C4-2B (cell line): ENCODE results near the gene CLDN9.

Experiments used
- H3K27ac ChIP-seq: fragments of 450-650 bp; 2 replicates; pipeline ENCODE4 v1.5.1; 2017
- ZFX ChIP-seq: fragments of 450-650 bp; IDR thresholded peaks from 2 replicates; pipeline ENCODE4 v1.6.1; 2017
- TF ChIP-seq, protein P1 (sequence below): fragments of 450-650 bp; conservative IDR thresholded peaks from 2 replicates; pipeline ENCODE4 v1.5.1; 2017; ENCODE audit warnings: mild to moderate bottlenecking

CLDN9 gene

DNA sequence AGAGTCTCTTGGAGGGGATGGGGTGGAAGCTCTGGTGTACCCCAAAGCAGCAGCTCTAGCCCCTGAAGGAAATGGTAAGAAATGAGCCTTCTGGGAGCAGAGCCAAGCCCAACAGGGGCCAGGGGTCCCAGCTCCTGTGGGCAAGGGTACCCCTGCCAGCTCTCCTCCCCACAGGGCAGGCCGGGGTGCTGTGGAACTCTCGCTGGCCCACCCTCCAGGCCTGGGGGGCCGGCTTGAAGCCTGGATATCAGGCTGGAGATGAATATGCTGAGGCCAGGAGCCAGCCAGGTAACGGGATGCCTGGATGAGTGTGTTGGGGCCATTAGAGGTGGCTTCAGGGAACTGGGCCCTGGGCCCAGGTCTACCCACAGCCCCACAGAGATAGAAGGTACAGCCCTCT is 12.2 kb upstream of the CLDN9 start:
- no peak overlapping the region for H3K27ac ChIP-seq
- TF ChIP-seq, protein P1, sequence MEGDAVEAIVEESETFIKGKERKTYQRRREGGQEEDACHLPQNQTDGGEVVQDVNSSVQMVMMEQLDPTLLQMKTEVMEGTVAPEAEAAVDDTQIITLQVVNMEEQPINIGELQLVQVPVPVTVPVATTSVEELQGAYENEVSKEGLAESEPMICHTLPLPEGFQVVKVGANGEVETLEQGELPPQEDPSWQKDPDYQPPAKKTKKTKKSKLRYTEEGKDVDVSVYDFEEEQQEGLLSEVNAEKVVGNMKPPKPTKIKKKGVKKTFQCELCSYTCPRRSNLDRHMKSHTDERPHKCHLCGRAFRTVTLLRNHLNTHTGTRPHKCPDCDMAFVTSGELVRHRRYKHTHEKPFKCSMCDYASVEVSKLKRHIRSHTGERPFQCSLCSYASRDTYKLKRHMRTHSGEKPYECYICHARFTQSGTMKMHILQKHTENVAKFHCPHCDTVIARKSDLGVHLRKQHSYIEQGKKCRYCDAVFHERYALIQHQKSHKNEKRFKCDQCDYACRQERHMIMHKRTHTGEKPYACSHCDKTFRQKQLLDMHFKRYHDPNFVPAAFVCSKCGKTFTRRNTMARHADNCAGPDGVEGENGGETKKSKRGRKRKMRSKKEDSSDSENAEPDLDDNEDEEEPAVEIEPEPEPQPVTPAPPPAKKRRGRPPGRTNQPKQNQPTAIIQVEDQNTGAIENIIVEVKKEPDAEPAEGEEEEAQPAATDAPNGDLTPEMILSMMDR: no peak
- no peak for TF ChIP-seq ZFX

DNA sequence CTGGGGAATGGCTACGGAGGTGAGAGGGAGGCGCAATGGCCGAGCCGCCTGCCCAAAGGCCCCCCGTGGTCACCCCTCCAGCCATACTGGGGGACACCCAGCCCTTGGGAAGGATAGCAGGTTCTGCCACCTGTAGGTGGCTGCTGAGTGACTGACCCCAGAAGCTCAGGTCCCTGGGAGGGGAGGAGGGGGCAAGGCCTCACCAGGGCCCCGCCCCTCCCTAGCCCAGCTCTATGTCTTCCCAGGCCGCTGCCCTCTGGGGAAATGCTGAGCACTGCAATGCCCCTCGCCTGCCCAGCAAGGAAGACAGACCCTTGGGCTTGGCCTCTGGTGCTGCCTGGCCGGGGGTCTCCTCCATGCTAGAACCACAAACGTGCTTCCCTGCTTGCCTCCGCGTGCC is 11.4 kb upstream of the CLDN9 start:
- no peak for TF ChIP-seq ZFX
- TF ChIP-seq, protein P1: no peak
- no peak overlapping the region for H3K27ac ChIP-seq

DNA sequence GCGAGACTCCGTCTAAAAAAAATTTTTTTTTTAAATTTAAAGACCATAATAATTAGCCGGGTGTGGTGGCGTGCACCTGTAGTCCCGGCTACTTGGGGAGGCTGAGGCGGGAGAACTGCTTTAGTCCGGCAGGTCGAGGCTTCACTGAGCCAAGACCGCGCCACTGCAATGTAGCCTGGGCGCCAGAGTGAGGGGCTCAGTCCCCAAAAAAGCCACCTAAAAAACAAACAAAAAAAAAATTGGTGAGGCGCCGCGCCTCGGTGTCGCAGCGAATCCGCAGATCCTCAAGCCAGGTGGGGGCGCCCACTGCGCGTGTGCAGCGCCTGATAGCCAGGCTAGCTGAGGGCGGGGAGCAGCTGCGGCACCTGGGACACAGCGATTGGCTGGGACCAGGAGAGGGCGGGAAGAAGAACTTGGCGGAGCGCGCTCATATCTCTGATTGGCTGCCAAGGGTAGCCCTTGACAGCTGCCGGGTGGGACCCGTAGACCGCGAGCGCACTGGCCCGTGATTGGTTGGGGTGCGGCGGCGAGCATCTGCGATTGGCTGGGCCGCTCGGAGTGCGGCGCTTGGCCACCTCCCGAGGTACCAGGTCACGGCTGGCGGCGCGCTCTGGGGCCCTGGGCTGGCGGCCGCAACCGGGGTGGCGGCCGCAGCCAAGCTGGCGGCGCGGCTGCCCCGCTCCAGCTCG is 9.0 kb upstream of the CLDN9 start:
- peak overlapping the region; percentile 50; the same call in 1 of the 2 replicates for H3K27ac ChIP-seq
- TF ChIP-seq ZFX: no peak
- TF ChIP-seq, protein P1: peak; percentile 74

DNA sequence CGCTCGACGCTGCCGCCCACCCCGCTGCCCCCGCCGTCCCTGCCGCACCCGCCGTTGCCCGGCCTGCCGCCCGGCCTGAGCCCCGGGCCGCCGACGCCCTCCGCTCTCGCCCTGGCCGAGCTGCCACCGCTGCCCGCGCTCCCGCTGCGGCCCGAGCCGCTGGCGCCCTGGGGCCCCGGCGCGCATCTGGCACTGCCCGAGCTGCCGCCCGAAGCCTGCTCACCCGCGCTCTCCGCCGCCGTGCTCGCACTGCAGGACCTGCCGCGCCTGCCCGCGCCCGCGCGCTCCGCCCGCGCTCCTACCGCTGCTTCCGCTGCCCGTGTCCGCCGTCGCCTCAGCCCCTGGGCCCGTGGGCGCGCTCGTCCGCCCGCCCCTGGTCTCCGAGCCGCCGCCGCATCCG is 8.4 kb upstream of the CLDN9 start:
- peak overlapping the region; percentile 50; the same call in 1 of the 2 replicates for H3K27ac ChIP-seq
- TF ChIP-seq, protein P1: no peak
- TF ChIP-seq ZFX: peak; percentile 41; the same call in 1 of the 2 replicates

DNA sequence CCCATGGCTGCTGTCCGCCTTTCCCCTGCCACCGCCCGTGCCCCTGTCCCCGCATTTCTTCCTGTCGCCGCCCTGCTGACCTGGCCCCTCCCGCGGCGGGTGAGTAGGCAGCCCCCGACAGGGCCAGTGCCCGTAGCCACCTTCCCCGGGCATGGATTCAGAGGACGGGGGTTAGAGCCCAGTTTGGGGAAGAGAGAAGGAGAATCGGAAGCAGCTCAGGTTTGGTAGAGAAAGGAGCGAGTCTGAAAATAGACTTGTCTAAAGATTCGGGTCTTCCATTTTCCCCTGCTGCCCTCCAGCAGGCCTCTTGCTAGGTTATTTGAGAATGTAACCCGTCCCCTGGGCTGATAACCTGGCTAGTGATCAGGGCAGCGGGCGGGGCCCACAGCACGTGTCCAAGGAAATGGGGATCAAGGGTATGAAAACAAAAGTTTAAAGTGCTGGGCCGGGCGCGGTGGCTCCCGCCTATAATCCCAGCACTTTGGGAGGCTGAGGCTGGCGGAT is 7.9 kb upstream of the CLDN9 start:
- TF ChIP-seq, protein P1: no peak
- no peak for TF ChIP-seq ZFX
- H3K27ac ChIP-seq: peak overlapping the region; percentile 50

DNA sequence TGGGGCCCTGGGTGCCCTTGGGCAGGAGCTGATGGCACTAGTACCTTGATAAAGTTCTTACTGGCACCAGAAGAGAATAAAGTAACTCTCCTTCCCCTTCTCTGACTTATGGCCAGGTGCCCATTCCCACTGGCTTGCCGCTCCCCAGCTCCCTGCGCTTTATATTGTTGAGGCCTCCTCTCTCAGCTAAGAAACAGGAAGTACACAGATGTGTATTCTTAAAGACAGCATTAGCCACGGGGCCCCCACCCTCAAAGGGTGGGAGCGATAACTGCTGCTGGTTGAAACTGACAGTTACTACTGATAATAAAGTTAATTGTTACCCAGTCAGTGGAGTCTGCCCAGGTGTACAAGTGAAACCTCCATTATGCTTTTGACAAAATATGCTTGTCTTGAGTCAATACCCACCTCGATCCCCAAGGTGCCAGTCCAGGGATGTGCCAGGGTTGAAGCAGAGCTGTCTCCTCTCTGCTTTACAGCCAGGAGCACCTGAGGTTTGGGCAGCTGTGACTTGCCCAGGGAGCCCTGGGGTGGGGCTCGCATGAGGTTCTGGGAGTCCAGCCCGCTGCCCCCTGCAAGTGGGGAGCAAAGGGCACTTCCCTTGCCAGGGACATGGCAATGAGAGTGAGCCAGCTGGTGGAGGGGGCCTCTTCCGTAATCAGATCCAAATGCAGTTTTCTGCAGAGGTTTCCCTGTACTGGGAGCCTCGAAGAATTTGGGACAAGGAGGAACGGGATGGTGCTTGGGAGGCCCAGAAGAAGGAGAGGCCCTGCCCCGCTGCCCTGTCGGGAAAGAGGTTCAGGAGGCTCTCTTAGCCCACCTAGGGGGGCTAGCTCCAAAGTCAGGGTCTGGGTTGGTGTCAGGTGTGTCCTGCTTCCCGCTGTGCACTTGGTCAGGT is 5.4 kb upstream of the CLDN9 start:
- H3K27ac ChIP-seq: no peak overlapping the region
- no peak for TF ChIP-seq ZFX
- TF ChIP-seq, protein P1: no peak
